DMS153 (cell line): Measurements from ENCODE around the gene ZNF14.
"Not testable (repeated sequence)": the region's sequence is repeated elsewhere in the genome, so short reads cannot be mapped to it uniquely, and the experiment has no call there.

Experiments
- DNase-seq: peaks from one replicate; lab custom pipeline; 2025; lab: John Stamatoyannopoulos, UW

ZNF14 gene

GRCh38 chr19:19732579-19733501 lies at the start of gene ZNF14:
Gene ZNF14, minus strand, starts transcription at chr19:19733112. Its CDS starts 154 bp downstream, at chr19:19732958.
- peak; percentile 93 for DNase-seq

- peak; percentile 61 for DNase-seq
These were observed 48.9 kb upstream of the ZNF14 start for GRCh38 chr19:19781791-19782190.

- DNase-seq = no peak
These were observed 45.8 kb upstream of the ZNF14 start for GRCh38 chr19:19778666-19779065.

DNA sequence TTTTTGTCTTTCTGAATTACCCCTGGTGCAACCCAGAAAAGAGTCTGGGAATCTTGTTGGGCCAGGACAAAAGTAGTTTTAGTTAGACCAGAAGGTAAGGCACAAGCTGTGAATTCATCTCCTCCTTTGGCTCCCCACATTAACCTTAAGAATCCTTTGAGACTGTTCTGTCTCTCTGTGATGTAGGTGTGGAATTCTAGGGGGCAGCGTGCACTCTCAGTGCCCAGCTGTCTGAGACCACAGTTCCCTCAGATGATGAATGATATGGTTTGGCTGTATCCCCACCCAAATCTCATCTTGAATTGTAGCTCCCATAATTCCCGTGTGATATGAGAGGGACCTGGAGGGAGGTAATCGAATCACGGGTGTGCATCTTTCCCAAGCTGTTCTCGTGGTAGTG lies 44.8 kb upstream of the ZNF14 start:
- no peak for DNase-seq

DNA sequence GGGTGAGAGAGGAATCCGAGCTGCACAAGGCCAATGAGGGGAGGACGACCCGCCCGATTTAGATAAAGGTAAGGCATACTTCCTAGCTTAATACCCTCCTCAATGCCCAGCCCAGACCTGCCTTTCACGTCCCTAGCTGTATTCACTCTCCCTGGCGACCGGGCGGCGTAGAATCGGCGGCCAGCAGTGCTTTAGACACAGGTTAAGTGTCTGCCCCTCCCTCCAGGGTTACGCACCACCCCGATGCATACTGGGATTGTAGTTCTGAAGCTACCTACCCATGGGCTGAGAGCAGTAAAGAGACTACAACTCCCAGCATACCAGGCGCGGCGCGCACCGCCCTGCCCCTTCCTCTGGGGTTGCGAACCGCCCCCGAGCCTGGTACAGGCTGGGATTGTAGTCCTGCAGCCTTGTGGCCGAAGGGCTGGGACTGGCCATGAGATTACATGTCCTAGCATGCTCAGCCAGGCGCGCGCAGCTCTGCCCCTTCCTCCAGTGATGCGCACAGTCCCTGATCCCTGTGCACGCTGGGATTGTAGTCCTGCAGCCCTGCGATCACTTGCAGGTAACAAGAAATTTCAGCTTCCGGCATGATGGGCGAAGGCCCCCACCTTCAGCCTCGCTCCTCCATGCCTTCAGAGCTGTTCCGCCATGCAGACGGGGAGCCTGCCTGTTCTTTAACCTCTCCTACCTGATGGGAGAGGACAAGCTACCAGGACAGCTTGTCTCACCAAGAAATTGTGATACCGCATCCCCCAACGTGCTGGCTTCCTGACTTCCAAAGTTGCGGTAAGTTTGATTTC lies 43.5 kb upstream of the ZNF14 start:
- peak; percentile 97 for DNase-seq

GRCh38 chr19:19775891-19776205 lies 42.9 kb upstream of the ZNF14 start:
- DNase-seq = no peak

DNA sequence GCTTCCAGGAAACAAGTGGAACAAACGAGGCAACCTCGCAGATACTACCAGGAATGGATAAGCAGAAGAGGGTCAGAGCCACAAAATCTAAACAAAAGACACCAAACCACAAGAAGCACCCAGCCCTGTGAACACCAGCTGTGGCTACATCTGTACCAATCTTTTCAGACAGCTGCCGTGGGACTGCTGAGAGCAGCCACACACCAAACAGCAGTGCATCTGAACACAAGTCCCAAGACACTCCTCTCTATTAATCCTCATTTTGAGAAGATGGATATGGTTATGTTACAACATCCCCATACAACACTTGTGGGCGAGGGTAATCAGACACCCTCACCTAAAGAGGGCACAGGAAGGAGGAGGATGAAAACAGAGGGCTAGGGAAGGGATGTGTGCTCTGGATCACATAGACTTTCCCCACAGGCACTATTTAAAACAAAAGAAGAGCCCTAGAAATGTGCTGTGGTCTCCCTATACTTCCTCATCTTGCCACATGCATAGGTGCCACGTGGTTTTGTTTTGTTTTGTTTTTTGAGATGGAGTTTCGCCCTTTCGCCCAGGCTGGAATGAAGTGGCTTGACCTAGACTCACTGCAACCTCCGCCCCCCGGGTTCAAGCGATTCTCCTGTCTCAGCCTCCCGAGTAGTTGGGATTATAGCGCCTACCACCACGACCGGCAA lies 41.6 kb upstream of the ZNF14 start:
- DNase-seq = no peak

DNA sequence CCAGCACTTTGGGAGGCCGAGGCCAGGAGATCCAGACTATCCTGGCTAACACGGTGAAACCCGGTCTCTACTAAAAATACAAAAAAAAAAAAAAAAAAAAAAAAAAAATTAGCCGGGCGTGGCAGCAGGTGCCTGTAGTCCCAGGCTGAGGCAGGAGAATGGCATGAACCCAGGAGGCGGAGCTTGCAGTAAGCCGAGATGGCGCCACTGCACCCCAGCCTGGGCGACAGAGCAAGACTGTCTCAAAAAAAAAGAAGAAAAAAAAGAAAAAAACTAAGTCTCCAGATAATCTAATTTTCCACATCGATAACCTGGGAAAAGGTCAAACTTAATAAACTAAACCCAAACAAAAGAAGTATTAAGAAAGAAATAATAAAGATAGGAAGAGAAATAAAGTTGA lies 39.1 kb upstream of the ZNF14 start:
- not testable (repeated sequence) for DNase-seq

DNA sequence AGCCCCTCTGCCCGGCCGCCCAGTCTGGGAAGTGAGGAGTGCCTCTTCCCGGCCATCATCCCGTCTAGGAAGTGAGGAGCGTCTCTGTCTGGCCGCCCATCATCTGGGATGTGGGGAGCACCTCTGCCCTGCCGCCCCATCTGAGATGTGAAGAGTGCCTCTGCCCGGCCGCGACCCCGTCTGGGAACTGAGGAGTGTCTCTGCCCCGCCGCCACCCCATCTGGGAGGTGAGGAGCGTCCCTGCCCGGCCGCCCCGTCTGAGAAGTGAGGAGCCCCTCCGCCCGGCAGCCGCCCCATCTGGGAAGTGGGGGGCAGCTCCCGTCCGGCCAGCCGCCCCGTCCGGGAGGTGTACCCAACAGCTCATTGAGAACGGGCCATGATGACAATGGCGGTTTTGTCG lies 37.1 kb upstream of the ZNF14 start:
- DNase-seq = not testable (repeated sequence)

DNA sequence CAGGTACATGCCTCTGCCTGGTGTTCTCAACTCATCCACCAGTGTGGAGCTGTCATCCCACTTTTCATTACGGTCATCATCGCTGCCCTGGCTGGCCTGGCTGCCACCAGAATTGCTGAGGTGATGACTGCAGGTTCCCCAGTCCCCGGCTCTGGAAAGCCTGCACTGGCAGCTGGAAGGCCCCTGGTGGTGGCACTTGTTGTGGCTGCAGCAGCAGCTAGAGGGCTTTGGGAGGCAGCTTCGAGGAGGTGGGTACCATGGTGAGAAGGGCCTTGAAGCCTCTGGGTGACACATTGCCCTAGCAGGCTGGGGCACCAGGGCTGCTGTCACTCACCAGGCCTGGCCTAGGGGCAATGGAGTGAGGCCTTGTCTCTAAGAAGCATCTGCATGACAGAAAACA lies 25.3 kb upstream of the ZNF14 start:
- DNase-seq = no peak

- DNase-seq = no peak
These were observed 20.0 kb upstream of the ZNF14 start for GRCh38 chr19:19752760-19753403.

GRCh38 chr19:19751846-19752245 lies 18.9 kb upstream of the ZNF14 start:
- DNase-seq = no peak

- DNase-seq = no peak
These were observed 18.2 kb upstream of the ZNF14 start for GRCh38 chr19:19750842-19751790.

GRCh38 chr19:19749908-19750841 lies 17.3 kb upstream of the ZNF14 start:
- DNase-seq = no peak

GRCh38 chr19:19749117-19749907 lies 16.4 kb upstream of the ZNF14 start:
- no peak for DNase-seq

DNA sequence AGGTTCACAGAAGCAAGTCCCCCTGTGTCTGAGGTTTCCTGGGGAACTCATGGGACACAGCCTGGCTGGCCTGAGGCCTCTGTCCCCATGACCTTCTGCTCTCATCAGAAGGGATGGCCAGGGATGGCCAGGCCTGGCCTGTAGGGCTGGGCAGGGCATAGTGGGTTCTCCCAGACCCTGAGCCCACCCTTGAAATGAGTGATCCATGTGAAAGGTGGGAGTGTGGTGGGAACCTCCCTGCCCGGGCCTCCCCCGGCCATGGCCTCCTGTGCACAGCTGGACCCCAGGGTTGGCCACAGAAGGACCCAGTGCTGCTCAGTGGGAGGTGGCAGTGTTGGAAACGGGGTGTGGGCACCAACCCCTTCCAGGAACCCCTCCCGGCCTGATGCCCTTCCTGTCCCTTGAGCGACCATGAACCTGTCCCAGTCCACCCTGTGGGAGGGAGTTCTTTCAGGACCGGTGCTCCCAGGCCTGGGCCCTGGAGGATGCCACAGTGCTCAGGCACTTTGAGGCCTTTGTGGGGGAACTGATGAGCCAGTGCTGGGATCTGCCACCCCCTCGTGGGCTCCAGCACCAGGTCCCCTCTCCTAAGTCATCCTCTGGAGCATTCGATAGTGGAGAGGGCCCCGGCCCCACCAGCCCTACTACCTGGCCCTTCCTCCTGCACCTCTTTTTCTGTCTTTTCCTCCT lies 15.5 kb upstream of the ZNF14 start:
- no peak for DNase-seq

- DNase-seq = no peak
These were observed 14.7 kb upstream of the ZNF14 start for GRCh38 chr19:19747357-19748220.
